ENCODE data around the gene TMEM187. TPM values are rescaled to one million over a fixed set of nuclear protein-coding genes. Genes with fewer than 3 reads are reported as not detected.

The TMEM187 gene
- total RNA-seq, 1 donor = 5.2 TPM

- no peak overlapping the region for H3K4me3 ChIP-seq (ENCODE audit: low read depth, low read length)
- no peak for DNase-seq (ENCODE audit: low read depth)
- TF ChIP-seq, protein P1, sequence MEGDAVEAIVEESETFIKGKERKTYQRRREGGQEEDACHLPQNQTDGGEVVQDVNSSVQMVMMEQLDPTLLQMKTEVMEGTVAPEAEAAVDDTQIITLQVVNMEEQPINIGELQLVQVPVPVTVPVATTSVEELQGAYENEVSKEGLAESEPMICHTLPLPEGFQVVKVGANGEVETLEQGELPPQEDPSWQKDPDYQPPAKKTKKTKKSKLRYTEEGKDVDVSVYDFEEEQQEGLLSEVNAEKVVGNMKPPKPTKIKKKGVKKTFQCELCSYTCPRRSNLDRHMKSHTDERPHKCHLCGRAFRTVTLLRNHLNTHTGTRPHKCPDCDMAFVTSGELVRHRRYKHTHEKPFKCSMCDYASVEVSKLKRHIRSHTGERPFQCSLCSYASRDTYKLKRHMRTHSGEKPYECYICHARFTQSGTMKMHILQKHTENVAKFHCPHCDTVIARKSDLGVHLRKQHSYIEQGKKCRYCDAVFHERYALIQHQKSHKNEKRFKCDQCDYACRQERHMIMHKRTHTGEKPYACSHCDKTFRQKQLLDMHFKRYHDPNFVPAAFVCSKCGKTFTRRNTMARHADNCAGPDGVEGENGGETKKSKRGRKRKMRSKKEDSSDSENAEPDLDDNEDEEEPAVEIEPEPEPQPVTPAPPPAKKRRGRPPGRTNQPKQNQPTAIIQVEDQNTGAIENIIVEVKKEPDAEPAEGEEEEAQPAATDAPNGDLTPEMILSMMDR (IDR thresholded peaks at IDR 0.05; ENCODE audit: insufficient read depth, low read depth, low read length) = no peak
These were observed 16.3 kb upstream of the TMEM187 start for GRCh38 chrX:153956044-153956907.

DNA sequence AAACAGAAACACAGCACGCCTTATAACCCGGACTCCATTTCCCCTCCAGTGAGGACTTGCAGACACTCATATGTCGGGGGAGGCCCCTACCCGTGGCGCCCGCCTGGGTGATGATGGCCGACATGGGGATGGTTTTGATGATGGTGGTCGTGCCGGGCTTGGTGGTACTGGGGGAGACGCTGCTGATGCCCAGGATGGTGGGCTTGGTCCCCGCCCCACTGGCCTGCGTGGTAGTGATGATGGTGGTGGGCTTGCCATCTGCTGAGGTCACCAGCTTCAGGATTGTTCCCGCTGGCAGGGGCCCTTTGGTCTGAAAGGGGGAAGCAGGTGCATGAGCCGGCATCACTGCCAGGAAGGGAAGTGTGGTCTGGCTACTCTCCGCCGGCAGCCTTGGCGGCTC lies 15.3 kb upstream of the TMEM187 start:
- no peak overlapping the region for H3K4me3 ChIP-seq (ENCODE audit: low read depth, low read length)
- no peak for DNase-seq (ENCODE audit: low read depth)
- TF ChIP-seq, protein P1 (IDR thresholded peaks at IDR 0.05; ENCODE audit: insufficient read depth, low read depth, low read length) = no peak

DNA sequence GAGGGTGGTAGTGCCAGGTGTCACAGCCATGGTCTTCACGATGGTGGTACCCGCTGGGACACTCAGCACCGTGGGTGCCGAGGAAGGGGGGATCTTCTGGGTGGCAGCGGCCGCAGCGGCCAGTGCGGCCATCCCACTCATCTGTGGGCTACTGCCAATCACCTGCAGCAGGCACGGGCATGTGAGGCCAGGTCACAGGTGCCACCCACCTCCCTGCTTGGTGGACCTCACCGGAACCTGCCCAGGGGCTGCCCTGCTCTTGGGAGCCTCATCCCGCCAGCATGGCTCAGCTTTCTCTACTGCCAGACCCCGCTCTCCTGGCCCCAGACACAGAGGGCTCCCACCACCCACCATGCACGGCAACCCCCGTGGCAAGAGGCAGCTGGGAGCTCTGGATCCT lies 13.9 kb upstream of the TMEM187 start:
- TF ChIP-seq, protein P1 (IDR thresholded peaks at IDR 0.05; ENCODE audit: insufficient read depth, low read depth, low read length) = no peak
- no peak for DNase-seq (ENCODE audit: low read depth)
- no peak overlapping the region for H3K4me3 ChIP-seq (ENCODE audit: low read depth, low read length)

- TF ChIP-seq, protein P1 (IDR thresholded peaks at IDR 0.05; ENCODE audit: insufficient read depth, low read depth, low read length) = no peak
These were observed 12.9 kb upstream of the TMEM187 start for GRCh38 chrX:153959649-153960048.

GRCh38 chrX:153960077-153960476 lies 12.5 kb upstream of the TMEM187 start:
- no peak for DNase-seq (ENCODE audit: low read depth)
- TF ChIP-seq, protein P1 (IDR thresholded peaks at IDR 0.05; ENCODE audit: insufficient read depth, low read depth, low read length) = no peak
- no peak overlapping the region for H3K4me3 ChIP-seq (ENCODE audit: low read depth, low read length)

More at GRCh38 chrX:153959649-153960048, 12.9 kb upstream of the TMEM187 start:
- no peak overlapping the region for H3K4me3 ChIP-seq (ENCODE audit: low read depth, low read length)
- no peak for DNase-seq (ENCODE audit: low read depth)

GRCh38 chrX:153960786-153961185 lies 11.8 kb upstream of the TMEM187 start:
- TF ChIP-seq, protein P1 (IDR thresholded peaks at IDR 0.05; ENCODE audit: insufficient read depth, low read depth, low read length) = no peak
- no peak for DNase-seq (ENCODE audit: low read depth)
- no peak overlapping the region for H3K4me3 ChIP-seq (ENCODE audit: low read depth, low read length)
